Stimulated activated CD8-positive, alpha-beta memory T cell treated with anti-CD3 and anti-CD28 coated beads, Interleukin-15, amount 100 ng/mL, for 1 hour (primary cell): ENCODE measurements around the gene FRRS1.

ENCODE experiments used
- DNase-seq: peaks from one replicate; pipeline ENCODE4 v3.0.0-alpha.2; 2020; ENCODE audit warnings: low read depth

Gene FRRS1

DNA sequence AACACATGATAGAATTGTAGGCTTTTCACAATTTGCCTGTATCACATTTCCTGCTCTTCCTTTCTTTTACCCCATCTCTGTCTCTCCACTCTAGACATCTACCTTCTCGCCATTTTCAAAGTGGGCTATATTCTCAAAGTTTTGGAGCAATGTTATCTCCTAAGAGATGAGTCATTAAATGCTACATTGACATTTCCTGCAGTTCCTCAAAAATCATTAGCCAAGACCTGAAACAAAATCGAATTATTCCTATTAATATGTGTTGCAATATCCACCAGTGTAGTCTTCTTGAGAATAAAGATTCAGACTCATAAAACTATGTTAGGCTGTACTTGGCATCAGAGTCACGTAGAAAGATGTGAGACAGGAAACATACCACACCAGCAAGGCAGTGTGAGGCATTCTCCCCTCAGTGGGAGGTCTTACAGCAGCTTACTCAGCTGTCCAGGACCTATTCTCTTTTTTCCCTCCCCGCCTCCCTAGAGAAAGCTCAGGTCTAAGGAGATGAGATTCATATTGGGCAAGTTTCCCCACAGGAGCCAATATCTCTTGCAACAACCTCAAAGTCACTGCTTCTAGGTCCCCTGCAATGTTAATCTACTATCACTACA, 38.8 kb downstream of the FRRS1 start:
- DNase-seq: no peak

DNA sequence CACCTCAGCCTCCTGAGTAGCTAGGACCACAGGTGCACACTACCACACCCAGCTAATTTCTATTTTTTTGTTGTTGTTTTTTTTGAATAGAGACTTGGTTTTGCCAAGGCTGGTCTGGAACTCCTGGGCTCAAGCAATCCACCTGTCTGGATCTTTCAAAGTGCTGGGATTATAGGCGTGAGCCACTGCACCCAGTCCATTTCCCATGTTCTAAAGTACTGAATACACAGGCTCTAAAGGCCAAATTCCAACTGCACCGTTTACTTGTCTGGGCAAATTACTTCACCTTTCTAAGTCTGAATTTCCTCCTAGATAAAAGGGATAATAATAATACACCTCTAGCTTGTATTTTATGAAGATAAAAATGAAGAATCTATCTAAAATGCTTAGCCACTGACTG, 39.6 kb downstream of the FRRS1 start:
- no peak for DNase-seq

GRCh38 chr1:99726407-99726806, 40.0 kb downstream of the FRRS1 start:
- no peak for DNase-seq

- DNase-seq: no peak
Observed at GRCh38 chr1:99725996-99726395, 40.4 kb downstream of the FRRS1 start.

- no peak for DNase-seq
Observed at GRCh38 chr1:99723251-99723650, 43.2 kb downstream of the FRRS1 start.

DNA sequence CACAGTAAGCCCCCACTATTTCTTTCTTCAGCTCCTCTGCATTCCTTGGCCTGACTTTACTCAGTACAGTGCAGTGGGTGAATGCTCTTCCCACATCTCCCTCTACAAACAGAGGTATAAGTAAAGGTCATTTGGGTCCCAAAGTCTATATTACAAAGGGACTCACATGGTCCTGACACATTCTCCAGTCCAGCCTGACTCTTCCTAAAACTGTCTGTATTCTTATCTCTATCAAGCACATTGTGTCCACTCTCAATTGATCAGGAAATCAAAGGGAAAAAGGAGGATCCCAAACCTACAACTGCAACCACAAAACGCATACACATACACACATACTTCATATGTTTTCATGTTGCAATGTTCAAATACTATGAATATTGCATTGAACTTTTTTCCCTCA, 49.4 kb downstream of the FRRS1 start:
- no peak for DNase-seq

DNA sequence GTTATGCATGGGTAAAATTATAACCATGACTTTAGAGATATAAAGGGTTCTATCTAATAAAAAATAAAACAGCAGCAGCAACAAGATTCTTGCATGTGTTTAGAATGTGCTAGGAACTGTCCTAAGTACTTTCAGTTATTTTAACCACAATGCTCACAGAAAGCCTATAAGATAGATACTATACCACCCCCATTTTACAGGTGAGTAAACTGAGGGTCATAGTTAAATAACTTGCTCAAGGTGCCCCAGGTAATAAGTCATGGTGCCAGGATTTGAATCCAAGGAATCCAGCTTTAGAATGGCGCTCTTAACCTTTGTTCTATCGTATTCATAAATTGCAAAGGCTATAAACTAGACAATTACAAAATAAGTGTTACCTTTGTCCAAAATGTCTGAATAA, 53.4 kb downstream of the FRRS1 start:
- DNase-seq: no peak

- DNase-seq: no peak
Observed at GRCh38 chr1:99710994-99711393, 55.4 kb downstream of the FRRS1 start.

- DNase-seq: peak; percentile 27
Observed at GRCh38 chr1:99707535-99708142, 58.8 kb downstream of the FRRS1 start.

- no peak for DNase-seq
Observed at GRCh38 chr1:99705385-99705784, 61.0 kb downstream of the FRRS1 start.

DNA sequence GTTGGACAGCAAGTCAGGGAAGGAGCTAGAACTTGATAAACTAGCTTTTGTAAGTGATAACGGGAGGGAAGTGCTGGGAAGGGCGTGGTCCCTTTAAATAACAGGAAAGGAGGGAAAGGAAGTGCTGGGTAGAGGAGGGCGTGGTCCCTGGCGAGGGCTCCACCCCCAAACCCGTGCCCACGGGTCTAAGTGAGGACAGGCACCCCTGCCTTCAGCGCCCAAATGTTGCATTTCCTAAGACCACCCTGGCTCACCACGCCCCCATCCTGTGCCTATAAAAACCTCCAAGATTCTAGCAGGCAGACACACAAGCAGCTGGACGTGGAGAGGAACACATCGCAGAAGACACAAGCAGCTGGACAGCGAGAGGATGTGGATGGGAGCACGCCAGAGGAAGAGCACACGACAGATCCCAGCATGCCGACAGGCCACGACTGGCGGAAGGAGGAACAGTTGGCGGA, 62.0 kb downstream of the FRRS1 start:
- no peak for DNase-seq

GRCh38 chr1:99702221-99702620, 64.2 kb downstream of the FRRS1 start:
- no peak for DNase-seq

DNA sequence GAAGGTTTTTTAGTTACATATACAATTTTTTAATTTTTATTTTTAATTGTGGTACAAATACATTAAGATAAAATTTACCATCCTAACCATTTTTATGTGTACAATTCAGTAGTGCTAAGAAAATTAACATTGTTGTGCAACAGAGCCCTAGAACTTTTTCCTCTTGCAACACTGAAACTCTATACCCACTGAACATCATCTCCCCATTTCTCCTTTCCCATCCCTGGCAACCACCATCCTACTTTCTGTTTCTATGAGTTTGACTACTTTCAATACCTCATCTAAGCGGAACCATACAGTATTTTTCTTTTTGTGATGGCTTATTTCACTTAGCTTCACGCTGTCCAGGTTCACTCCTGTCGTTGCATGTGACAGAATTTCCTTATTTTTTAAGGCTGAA, 66.4 kb downstream of the FRRS1 start:
- DNase-seq: no peak

- DNase-seq: no peak
Observed at GRCh38 chr1:99697580-99697979, 68.9 kb downstream of the FRRS1 start.

DNA sequence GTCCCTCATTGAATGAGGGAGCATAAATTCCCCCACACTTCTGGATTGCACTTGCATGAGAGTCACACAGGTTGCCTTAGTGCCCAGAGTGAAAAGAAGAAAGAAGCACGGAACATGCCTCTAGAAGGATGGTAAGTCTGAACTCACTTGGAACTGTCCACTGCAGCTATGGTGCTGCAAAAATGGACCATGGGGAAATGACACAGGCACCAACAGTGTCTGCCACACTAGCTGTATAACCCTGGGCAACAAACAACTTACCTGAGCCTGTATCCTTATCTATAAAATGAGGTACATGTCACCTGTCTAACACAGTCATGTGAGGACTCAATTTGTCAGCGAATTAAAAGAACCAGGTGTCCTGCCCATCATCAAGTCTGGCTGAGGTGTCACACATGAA, 69.8 kb downstream of the FRRS1 start:
- DNase-seq: no peak

- DNase-seq: no peak
Observed at GRCh38 chr1:99691175-99691574, 75.3 kb downstream of the FRRS1 start.

DNA sequence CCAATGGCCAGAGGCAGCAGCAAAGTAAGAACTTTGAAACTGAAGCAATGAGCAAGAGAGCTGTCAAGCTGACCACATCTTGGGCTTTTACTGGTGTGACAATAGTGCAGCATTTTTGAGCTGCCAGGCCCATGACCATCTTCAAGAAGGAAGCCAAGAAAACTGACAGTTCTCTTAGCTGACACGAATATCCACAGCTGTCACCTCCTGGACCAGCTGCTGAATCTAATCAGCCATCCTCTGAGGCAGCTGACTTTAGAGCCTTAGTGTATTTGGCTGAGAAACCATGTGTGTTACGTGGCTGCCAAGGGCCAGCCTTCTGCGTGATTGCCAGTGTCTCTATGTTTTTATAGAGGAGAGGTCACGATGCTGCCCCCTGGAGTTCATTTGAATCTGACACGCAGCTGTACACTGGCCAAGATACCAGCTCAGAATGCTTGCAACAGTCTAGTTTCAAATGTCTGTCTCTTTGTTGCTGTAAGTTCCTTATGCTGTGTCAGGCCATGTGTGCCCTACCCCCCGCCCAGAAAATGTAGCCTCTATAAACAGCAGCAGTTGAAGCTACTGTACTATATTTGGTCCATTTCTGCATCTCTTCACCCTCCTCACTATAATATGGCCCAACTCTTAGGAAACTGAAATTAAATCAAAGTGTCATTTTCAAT, 80.8 kb downstream of the FRRS1 start:
- DNase-seq: peak; percentile 11

DNA sequence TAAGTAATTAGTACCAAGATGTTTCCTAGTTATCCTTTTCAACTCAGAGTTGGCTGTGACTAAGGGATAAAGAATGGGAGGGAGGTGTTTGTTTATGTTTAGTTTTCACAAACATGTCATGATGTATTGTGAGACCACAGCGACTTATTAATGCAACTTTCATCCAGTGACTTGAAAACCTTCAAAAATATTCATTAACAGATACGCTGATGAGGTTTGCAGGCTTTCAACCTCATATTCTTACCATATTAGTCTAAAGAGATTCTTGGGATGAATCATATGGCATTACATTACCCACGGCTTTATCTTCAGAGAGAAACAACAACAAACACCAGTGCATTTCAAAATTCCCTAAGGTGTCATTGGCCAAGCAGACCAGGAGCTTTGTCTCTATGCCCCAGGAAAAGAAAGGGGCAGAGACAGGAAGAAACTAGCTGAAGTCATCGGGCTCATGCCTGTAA, 84.1 kb downstream of the FRRS1 start:
- DNase-seq: no peak

DNA sequence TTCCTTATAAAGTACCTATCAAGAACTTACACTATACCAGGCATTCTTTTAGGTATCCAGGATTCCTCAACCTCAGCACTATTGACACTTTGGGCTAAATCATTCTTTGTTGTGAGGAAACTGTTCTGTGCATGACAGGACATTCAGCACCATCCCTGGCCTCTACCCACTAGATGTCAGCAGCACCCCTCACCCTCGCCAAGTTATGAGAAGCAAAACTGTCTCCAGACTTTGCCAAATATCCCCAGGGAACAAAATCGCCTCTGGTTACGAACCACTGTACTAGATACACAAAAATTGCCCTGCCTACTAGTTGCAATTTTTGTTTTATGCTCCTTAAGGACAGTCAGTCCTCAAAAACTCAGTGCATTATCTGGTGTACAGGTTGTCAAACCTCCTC, 84.9 kb downstream of the FRRS1 start:
- DNase-seq: no peak

DNA sequence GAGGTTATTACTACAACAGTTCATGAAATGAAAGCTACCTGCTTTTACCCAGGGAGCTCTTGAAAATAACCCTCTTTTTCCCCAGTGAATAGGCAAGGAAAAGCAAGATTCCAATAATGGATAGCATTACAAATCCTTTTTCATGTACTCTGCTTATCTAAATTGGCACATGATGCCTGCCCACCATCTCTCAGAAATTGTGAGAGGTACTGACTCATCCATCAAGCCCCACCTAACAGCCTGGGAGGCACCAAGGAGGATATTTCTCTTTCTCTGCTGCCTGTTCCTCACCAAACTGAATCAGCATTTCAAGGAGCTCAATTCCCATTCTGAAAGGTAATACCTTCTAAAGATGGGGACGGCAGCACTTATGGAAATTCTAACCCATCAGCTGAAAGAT, 86.2 kb downstream of the FRRS1 start:
- DNase-seq: no peak

- no peak for DNase-seq
Observed at GRCh38 chr1:99677416-99677815, 89.0 kb downstream of the FRRS1 start.

DNA sequence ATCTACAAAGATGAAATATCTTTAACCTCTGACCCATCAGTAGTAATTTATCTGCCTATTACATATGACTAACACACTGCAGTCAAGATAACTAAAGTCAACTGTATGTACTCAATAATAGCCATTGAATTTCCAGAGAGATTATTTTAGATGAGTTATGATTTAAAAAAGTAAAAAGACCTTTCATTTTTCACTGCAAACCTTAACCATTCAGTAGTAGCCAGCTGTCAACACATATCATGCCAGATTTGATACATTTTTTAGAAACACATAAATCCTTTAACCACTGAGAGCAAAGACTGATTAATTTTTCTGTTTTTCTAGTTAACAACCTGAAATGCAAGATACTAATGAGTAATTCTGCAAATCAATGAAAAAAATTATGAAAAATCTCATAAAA, 89.6 kb downstream of the FRRS1 start:
- no peak for DNase-seq

GRCh38 chr1:99675994-99676393, 90.4 kb downstream of the FRRS1 start:
- DNase-seq: no peak

GRCh38 chr1:99675292-99675691, 91.1 kb downstream of the FRRS1 start:
- DNase-seq: no peak
